IMR-90 (cell line): ENCODE measurements around the gene CPD. TPM values are rescaled to one million over a fixed set of nuclear protein-coding genes. Genes with fewer than 3 reads are reported as not detected.

ENCODE experiments used
- ATAC-seq: fragments of 200-7000 bp; cut with Tn5 transposase; 2 replicates; pipeline ENCODE4 v1.9.1; 2020; ENCODE audit warnings: low read depth, mild to moderate bottlenecking, moderate library complexity
- BruUV-seq: library from RNA; stranded (reverse); fragments of 400-500 nt; replicated peaks from 2 replicates; lab custom pipeline; 2021; lab: Mats Ljungman, UMichigan
- CTCF ChIA-PET: fragments of 300-600 bp; formaldehyde crosslinking; extraction: SDS; loops from one replicate; lab custom pipeline; 2021; ENCODE audit warnings: antibody characterized with exemption; lab: Yijun Ruan, JAX
- POLR2A ChIA-PET: fragments of 300-600 bp; sonication (Branson Sonifier 250); formaldehyde crosslinking; loops from one replicate; lab custom pipeline; 2022; ENCODE audit warnings: antibody characterized with exemption; ENCODE audit not compliant: unreplicated experiment; lab: Charles Lee
- DNase-seq: peaks from one replicate; pipeline ENCODE4 v3.0.0; 2013
- H2AFZ ChIP-seq: replicated peaks from 2 replicates; pipeline ENCODE3; 2013; ENCODE audit warnings: low read length, mild to moderate bottlenecking; ENCODE audit not compliant: poor library complexity
- H2AK5ac ChIP-seq: 2 replicates; pipeline ENCODE4 v1.6.1; 2013; ENCODE audit warnings: low read depth, low read length, inconsistent platforms
- H2AK9ac ChIP-seq: replicated peaks from 2 replicates; pipeline ENCODE3; 2013; ENCODE audit warnings: mild to moderate bottlenecking, low read depth, low read length, moderate library complexity; ENCODE audit not compliant: poor library complexity
- H2BK120ac ChIP-seq: 2 replicates; pipeline ENCODE4 v1.6.1; 2013; ENCODE audit warnings: low read depth, low read length, inconsistent platforms
- H2BK15ac ChIP-seq: 3 replicates; pipeline ENCODE4 v1.6.1; 2013; ENCODE audit warnings: low read depth, low read length, inconsistent platforms
- H2BK20ac ChIP-seq: 2 replicates; pipeline ENCODE4 v1.6.1; 2013; ENCODE audit warnings: low read depth, mild to moderate bottlenecking, inconsistent platforms, low read length, moderate library complexity
- H2BK5ac ChIP-seq: 2 replicates; pipeline ENCODE4 v1.6.1; 2013; ENCODE audit warnings: mild to moderate bottlenecking, low read depth, low read length, inconsistent platforms; ENCODE audit not compliant: poor library complexity, severe bottlenecking
- H3K14ac ChIP-seq: replicated peaks from 2 replicates; pipeline ENCODE4 v1.6.1; 2013; ENCODE audit warnings: low read depth, low read length, inconsistent platforms
- H3K18ac ChIP-seq: 2 replicates; pipeline ENCODE4 v1.6.1; 2013; ENCODE audit warnings: low read depth, low read length, control low read depth
- H3K23ac ChIP-seq: 2 replicates; pipeline ENCODE4 v1.6.1; 2013; ENCODE audit warnings: low read depth, low read length, inconsistent platforms
- H3K27ac ChIP-seq: 2 replicates; pipeline ENCODE4 v1.5.1; 2013; ENCODE audit warnings: mild to moderate bottlenecking, control low read depth, low read length; ENCODE audit not compliant: insufficient read depth
- H3K27me3 ChIP-seq: 2 replicates; pipeline ENCODE4 v1.6.1; 2013; ENCODE audit warnings: low read length; ENCODE audit not compliant: control insufficient read depth, insufficient read depth
- H3K36me3 ChIP-seq: 2 replicates; pipeline ENCODE4 v1.6.1; 2013; ENCODE audit warnings: low read length, mixed read lengths; ENCODE audit not compliant: control insufficient read depth, insufficient read depth
- H3K4ac ChIP-seq: 2 replicates; pipeline ENCODE4 v1.6.1; 2013; ENCODE audit warnings: low read depth, low read length, inconsistent platforms
- H3K4me1 ChIP-seq: 2 replicates; pipeline ENCODE4 v1.6.1; 2013; ENCODE audit warnings: low read length, mixed read lengths; ENCODE audit not compliant: control insufficient read depth, insufficient read depth
- H3K4me2 ChIP-seq: 2 replicates; pipeline ENCODE4 v1.6.1; 2013; ENCODE audit warnings: low read depth, mild to moderate bottlenecking, control low read depth, low read length, moderate library complexity
- H3K4me3 ChIP-seq: 2 replicates; pipeline ENCODE4 v1.5.1; 2013; ENCODE audit warnings: low read depth, mild to moderate bottlenecking, control low read depth, low read length, moderate library complexity; ENCODE audit not compliant: insufficient read depth
- H3K56ac ChIP-seq: 2 replicates; pipeline ENCODE4 v1.6.1; 2013; ENCODE audit warnings: low read length, inconsistent platforms; ENCODE audit not compliant: insufficient read depth; ENCODE audit errors: extremely low read depth
- H3K79me1 ChIP-seq, 2 experiments: 2 replicates each; pipeline ENCODE4 v1.6.1; 2013; ENCODE audit warnings: low read length in 2 of 2, inconsistent platforms in 1 of 2, low read depth in 1 of 2
- H3K9ac ChIP-seq: 2 replicates; pipeline ENCODE4 v1.6.1; 2013; ENCODE audit warnings: low read depth, low read length, control low read depth
- H3K9me1 ChIP-seq: 2 replicates; pipeline ENCODE4 v1.6.1; 2013; ENCODE audit warnings: low read length, inconsistent platforms; ENCODE audit not compliant: insufficient read depth
- H3K9me3 ChIP-seq: 2 replicates; pipeline ENCODE4 v1.6.1; 2013; ENCODE audit warnings: low read length; ENCODE audit not compliant: control insufficient read depth, insufficient read depth
- H4K20me1 ChIP-seq: 2 replicates; pipeline ENCODE4 v1.6.1; 2013; ENCODE audit warnings: low read length, inconsistent platforms; ENCODE audit not compliant: insufficient read depth
- H4K5ac ChIP-seq: 2 replicates; pipeline ENCODE4 v1.6.1; 2013; ENCODE audit warnings: mild to moderate bottlenecking, low read depth, low read length, control low read depth
- H4K8ac ChIP-seq, 2 experiments: 2 replicates each; pipeline ENCODE4 v1.6.1; 2013; ENCODE audit warnings: low read depth in 2 of 2, low read length in 2 of 2, control low read depth in 1 of 2, inconsistent platforms in 1 of 2
- H4K91ac ChIP-seq: 2 replicates; pipeline ENCODE4 v1.6.1; 2013; ENCODE audit warnings: low read depth, low read length, inconsistent platforms; ENCODE audit not compliant: insufficient read depth
- CEBPB ChIP-seq: IDR thresholded peaks from 2 replicates; pipeline ENCODE4 v1.6.1; 2012; ENCODE audit warnings: low read depth, low read length, improper control_type of control experiment
- CHD1 ChIP-seq: IDR thresholded peaks from 2 replicates; pipeline ENCODE4 v1.6.1; 2012; ENCODE audit warnings: low read depth, low read length, improper control_type of control experiment
- WGBS, 2 experiments: methylation state at CpG; one replicate each; pipeline versions ENCODE4 v1.1.5 to v1.1.7; 2013; ENCODE audit warnings: missing lambda C conversion rate in 2 of 2; ENCODE audit not compliant: insufficient read length in 1 of 2; ENCODE audit errors: extremely low coverage in 2 of 2; 5-methylcytosine and 5-hydroxymethylcytosine counted together
- dilution Hi-C: fragments of 300-500 bp; cut with HindIII; formaldehyde crosslinking; loops from one replicate; pipeline ENCODE4 v1.14.3; 2018; ENCODE audit warnings: low sequenced_read_pairs; ENCODE audit not compliant: unreplicated experiment
- in situ Hi-C: fragments of 300-500 bp; cut with MboI; formaldehyde crosslinking; loops from 3 replicates; pipeline ENCODE4 v1.14.3; 2019; ENCODE audit warnings: low sequenced_read_pairs, inconsistent platforms, mixed read lengths
- intact Hi-C: fragments of 100-400 bp; cut with micrococcal nuclease; formaldehyde crosslinking; loops from 2 replicates; pipeline ENCODE4 v1.10.0; 2022
- polyA plus RNA-seq, 3 experiments: library from polyadenylated mRNA; depleted of rRNA; stranded (reverse); fragments of >200 nt; gene quantifications; 2 replicates each; pipeline ENCODE4 v1.2.3, GENCODE V29; 2012; ENCODE audit warnings: low replicate concordance in 1 of 3
- total RNA-seq: library from RNA; depleted of rRNA; stranded (reverse); fragments of >200 nt; gene quantifications from 2 replicates; pipeline ENCODE4 v1.2.3, GENCODE V29; 2012

CPD gene
- total and polyA plus RNA-seq, 2 of the 4 experiments (the other 2 are of a cell fraction) = 23.4 to 94.5 TPM

- Histone ChIP-seq H3K4me3 (no peak overlapping the region), H3K79me1 (no peaks in the 10 kb centered on the region), H2BK5ac (no peak overlapping the region), H2BK15ac (no peak overlapping the region; the same call in 2 of the 3 replicates), H3K27ac (no peak overlapping the region), H3K27me3 (no peaks in the 10 kb centered on the region), H2AK5ac (peak overlapping the region; percentile 12; the same call in 1 of the 2 replicates), H3K14ac (no peak overlapping the region; the same call in 1 of the 2 replicates), H2AK9ac (no peak overlapping the region), H3K18ac (no peak overlapping the region; the same call in 1 of the 2 replicates), H3K9ac (no peak overlapping the region), H2AFZ (no peak overlapping the region), H3K4me2 (no peak overlapping the region), H4K8ac (no peak overlapping the region), H3K23ac (no peak overlapping the region), H4K20me1 (peaks cover 5% of the 10 kb centered on the region; the same call in 1 of the 2 replicates), H3K4ac (peak overlapping the region; percentile 8; the same call in 1 of the 2 replicates), H4K91ac (no peak overlapping the region), H3K56ac (no peak overlapping the region; the same call in 1 of the 2 replicates), H3K4me1 (peaks cover 14% of the 10 kb centered on the region), H3K9me3 (no peaks in the 10 kb centered on the region), H4K5ac (no peak overlapping the region), H3K36me3 (no peaks in the 10 kb centered on the region), H3K9me1 (peaks cover 7% of the 10 kb centered on the region), H2BK120ac (0 out of 2 replicates have a peak overlapping the region, but pooled peaks have one; percentile 5), H2BK20ac (no peak overlapping the region)
- ATAC-seq (no peak), DNase-seq (no peak)
- TF ChIP-seq CEBPB (peak; percentile 42; the same call in 1 of the 2 replicates), CHD1 (no peak)
- ChIA-PET POLR2A (no interaction called here), CTCF (no interaction called here)
- dilution Hi-C loops = no loop called here
- WGBS, 2 experiments = no CpG with 5 or more reads among the region's 3 CpGs
- in situ Hi-C loops = no loop called here
- intact Hi-C loops = no loop called here
- BruUV-seq = no TSS peak
Observed at GRCh38 chr17:30346221-30346795, 32.4 kb upstream of the CPD start.
